Subcutaneous adipose tissue (tissue), 4 donors: Measurements from ENCODE around the gene FMN1. TPM values are rescaled to one million over a fixed set of nuclear protein-coding genes. Genes with fewer than 3 reads are reported as not detected.

Experiments used
- total RNA-seq, 4 donors: library from RNA; depleted of rRNA; stranded (reverse); fragments of >200 nt; gene quantifications; one replicate each; pipeline ENCODE4 v1.1.0, GENCODE V29; 2016
- TF ChIP-seq, protein P1 (sequence below): fragments of 450-650 bp; IDR thresholded peaks from one replicate; pipeline ENCODE4 v1.5.1; 2016; ENCODE audit warnings: low read depth, mild to moderate bottlenecking, control low read depth, antibody characterized with exemption, moderate library complexity

The FMN1 gene
- total RNA-seq, 4 donors from 2014 or later: 15.6 to 76.7 (median 53.9) TPM

- TF ChIP-seq, protein P1, sequence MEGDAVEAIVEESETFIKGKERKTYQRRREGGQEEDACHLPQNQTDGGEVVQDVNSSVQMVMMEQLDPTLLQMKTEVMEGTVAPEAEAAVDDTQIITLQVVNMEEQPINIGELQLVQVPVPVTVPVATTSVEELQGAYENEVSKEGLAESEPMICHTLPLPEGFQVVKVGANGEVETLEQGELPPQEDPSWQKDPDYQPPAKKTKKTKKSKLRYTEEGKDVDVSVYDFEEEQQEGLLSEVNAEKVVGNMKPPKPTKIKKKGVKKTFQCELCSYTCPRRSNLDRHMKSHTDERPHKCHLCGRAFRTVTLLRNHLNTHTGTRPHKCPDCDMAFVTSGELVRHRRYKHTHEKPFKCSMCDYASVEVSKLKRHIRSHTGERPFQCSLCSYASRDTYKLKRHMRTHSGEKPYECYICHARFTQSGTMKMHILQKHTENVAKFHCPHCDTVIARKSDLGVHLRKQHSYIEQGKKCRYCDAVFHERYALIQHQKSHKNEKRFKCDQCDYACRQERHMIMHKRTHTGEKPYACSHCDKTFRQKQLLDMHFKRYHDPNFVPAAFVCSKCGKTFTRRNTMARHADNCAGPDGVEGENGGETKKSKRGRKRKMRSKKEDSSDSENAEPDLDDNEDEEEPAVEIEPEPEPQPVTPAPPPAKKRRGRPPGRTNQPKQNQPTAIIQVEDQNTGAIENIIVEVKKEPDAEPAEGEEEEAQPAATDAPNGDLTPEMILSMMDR: no peak
Measured at GRCh38 chr15:32787949-32788348, 406.6 kb downstream of the FMN1 start.

DNA sequence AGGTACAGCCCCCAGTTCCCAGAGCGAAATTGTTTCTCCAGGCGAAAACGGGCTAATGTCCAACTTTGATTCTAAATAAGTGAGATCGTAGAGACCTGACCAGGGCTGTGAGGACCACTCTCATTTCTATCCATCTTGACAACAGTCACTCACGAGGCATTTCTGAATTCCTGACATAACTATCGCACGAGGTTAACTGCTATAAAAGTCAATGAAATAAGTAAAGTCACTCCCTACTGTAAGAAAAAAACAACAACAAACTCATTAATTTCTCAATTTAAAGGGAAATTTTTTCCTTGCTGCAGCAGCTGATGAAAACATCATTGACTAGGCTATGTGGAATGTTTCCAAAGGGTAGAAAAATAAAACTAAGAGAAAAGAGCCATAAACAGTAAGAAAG, 407.6 kb downstream of the FMN1 start:
- TF ChIP-seq, protein P1: no peak

- TF ChIP-seq, protein P1: no peak
Measured at GRCh38 chr15:32784581-32784980, 409.9 kb downstream of the FMN1 start.

- TF ChIP-seq, protein P1: no peak
Measured at GRCh38 chr15:32781781-32782180, 412.7 kb downstream of the FMN1 start.

DNA sequence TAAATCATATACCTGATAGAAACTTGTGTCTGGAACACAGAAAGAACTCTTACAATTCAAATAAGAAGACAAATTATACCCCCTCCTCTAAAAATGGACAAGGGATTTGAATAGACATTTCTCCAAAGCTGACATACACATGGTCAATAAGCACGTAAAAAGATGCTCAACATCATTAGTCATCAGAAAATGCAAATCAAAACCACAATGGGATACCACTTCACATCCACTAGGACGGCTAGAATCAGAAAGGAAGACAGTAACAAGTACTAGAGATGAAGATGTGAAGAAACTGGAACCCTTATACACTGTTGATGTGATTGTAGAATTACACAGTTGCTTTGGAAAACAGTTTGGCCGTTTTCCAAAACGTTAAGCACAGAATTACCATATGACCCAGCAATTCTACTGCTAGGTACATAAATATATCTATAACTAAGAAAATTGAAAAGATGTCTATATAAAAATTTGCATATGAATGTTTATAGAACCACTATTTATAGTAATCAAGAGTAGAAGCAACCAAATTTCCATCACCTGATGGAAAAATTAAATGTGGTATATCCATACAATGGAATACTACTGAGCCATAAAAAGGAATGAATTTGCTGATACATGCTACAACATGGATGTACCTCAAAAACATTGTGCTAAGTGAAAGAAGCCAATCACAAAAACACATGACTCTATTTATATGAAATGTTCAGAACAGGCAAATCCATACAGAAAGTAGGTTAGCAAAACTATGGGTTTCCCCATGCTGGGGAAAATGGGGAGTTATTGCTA, 415.9 kb downstream of the FMN1 start:
- TF ChIP-seq, protein P1: no peak

GRCh38 chr15:32775103-32775502, 419.4 kb downstream of the FMN1 start:
- TF ChIP-seq, protein P1: no peak

DNA sequence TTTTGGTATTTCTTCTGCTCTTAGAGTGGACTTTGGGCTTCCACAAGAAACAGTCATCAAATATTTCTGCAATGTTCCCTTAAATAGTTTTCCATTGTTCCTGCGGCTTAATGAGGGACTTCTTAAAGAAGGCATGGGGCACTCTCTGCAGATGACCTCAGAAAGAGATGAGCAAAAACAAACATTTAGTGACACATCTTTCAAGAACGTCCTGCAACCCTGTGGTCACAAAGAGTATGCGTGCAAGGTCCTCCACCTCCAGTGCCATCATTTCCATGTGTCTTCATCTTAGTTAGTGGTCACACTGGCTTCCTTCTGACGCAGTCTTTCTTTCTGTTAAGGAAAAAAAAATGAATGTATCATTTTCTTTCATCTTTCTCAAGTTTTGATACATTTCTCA, 420.5 kb downstream of the FMN1 start:
- TF ChIP-seq, protein P1: no peak
